AG09309 (cell line): ENCODE data around the gene PIGH.

Experiments
- DNase-seq: peaks from one replicate; pipeline ENCODE4 v3.0.0-alpha.2; 2010; ENCODE audit warnings: low read depth
- H3K4me3 ChIP-seq: 2 replicates; pipeline ENCODE4 v1.5.1; 2011; ENCODE audit warnings: mild to moderate bottlenecking, low read depth, low read length, moderate library complexity; ENCODE audit not compliant: control insufficient read depth
- CTCF ChIP-seq: IDR thresholded peaks from 2 replicates; pipeline ENCODE4 v1.5.1; 2011; ENCODE audit warnings: mild to moderate bottlenecking, low read depth, low read length, inconsistent platforms; ENCODE audit not compliant: insufficient read depth, control insufficient read depth; ENCODE audit errors: missing control alignments

Gene PIGH

DNA sequence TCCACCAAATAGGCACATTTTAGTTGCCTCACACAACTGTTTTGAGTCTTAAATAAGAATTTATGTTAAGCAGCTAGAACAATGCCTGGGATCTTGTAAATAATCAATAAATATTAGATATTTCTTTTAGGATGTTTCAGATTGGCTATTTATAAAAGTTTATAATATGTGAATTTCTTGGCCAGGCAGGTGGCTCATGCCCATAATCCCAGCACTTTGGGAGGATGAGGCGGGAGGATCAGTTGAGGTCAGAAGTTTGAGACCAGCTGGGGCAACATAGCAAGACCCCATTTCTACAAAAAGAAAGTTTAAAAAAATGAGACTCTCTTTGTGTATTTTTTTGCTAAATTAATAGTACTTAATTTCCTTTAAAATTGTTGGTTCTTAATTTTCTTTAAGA, 41.4 kb upstream of the PIGH start:
- no peak for DNase-seq
- no peak for TF ChIP-seq CTCF
- no peak overlapping the region for H3K4me3 ChIP-seq

DNA sequence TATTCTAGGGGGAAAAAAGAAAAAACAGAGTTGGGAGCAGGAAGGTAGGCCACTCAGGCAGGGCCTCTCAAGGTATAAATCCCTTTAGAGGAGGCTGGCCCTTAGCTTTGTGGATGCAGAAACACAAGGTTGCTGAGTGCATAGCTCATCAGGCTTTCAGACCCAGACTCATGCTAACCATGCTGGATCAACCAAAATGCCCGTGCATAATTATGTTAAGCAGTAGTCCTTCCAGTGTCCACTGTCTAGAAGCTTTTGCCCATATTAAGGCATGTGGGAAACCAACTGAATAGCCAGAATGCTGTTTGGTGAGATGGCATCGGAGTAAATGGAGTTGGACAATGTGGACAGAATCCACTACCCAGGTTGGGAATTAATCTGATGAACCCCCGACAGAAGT, 38.6 kb upstream of the PIGH start:
- no peak for TF ChIP-seq CTCF
- H3K4me3 ChIP-seq = no peak overlapping the region
- DNase-seq = no peak

GRCh38 chr14:67636361-67636919, 36.4 kb upstream of the PIGH start:
- TF ChIP-seq CTCF = no peak
- no peak overlapping the region for H3K4me3 ChIP-seq
- no peak for DNase-seq

DNA sequence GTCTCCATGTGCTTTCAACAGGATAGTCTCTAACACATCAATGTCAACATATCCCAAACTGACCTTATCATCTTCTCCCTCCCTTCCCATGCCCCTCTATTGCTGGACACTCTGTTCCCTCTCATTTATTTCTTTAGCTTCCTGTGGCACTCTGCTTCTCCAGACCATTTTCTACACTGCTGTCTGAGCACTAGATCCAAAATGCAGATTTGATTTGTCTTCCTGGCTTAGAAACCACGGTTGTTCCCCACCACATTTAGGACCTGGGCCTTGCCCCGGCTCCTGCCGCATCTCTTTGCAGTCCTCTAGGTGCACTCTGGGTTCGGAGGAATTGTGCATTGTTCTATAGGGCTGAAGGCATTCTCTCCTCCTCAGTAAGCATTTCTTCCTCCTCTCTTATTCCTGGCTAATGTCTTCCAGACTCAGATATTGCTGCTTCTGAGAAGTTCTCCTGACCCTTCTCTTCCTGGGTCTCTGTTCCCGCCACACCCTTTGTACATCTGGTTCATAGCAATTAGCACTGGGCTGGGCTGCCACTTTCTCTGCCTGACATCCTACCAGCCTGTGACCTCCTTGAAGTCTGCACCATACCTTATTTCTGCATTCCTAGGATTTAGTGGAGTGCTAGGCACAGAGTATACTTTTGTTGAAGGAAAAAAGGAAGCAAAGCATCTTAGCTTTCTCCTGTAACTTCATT, 33.5 kb upstream of the PIGH start:
- DNase-seq = no peak
- no peak for TF ChIP-seq CTCF

GRCh38 chr14:67630938-67631337, 30.9 kb upstream of the PIGH start:
- no peak for TF ChIP-seq CTCF
- H3K4me3 ChIP-seq = no peak overlapping the region
- DNase-seq = no peak

More for the DNA sequence above, 33.5 kb upstream of the PIGH start:
- no peak overlapping the region for H3K4me3 ChIP-seq

- DNase-seq = no peak
- H3K4me3 ChIP-seq = no peak overlapping the region
- TF ChIP-seq CTCF = no peak
Observed at GRCh38 chr14:67630186-67630585, 30.1 kb upstream of the PIGH start.
